ENCODE results near the gene BCAN.

DNA sequence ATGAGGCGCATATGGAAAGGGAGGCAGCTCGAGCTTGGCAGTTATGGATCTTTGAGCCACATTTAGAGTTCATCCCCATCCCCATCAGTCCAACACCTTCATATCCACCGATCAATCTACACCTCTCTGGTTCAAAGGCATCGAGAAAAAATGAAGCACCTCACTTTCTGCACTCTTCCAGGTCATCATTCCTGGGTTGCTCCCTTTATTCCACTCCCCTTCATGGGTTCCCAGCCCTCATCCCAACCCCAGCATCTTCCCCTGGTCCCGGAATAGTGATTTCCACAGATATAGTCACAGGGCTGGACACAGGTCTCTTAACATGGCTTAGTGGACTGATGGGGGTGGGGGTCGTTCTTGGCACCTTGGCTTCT, 22.3 kb upstream of the BCAN start:
- TF ChIP-seq POLR2AphosphoS5 (IDR thresholded peaks at IDR 0.05; ENCODE audit: low read depth, low read length) (no peak), TAF1 (IDR thresholded peaks at IDR 0.05; ENCODE audit: borderline replicate concordance, insufficient read depth, low read length) (no peak), FOXP2 (optimal IDR thresholded peaks at IDR 0.05; ENCODE audit: borderline replicate concordance, extremely low read depth, extremely low read length, insufficient read depth) (no peak)
- TF ChIP-seq, protein P1, sequence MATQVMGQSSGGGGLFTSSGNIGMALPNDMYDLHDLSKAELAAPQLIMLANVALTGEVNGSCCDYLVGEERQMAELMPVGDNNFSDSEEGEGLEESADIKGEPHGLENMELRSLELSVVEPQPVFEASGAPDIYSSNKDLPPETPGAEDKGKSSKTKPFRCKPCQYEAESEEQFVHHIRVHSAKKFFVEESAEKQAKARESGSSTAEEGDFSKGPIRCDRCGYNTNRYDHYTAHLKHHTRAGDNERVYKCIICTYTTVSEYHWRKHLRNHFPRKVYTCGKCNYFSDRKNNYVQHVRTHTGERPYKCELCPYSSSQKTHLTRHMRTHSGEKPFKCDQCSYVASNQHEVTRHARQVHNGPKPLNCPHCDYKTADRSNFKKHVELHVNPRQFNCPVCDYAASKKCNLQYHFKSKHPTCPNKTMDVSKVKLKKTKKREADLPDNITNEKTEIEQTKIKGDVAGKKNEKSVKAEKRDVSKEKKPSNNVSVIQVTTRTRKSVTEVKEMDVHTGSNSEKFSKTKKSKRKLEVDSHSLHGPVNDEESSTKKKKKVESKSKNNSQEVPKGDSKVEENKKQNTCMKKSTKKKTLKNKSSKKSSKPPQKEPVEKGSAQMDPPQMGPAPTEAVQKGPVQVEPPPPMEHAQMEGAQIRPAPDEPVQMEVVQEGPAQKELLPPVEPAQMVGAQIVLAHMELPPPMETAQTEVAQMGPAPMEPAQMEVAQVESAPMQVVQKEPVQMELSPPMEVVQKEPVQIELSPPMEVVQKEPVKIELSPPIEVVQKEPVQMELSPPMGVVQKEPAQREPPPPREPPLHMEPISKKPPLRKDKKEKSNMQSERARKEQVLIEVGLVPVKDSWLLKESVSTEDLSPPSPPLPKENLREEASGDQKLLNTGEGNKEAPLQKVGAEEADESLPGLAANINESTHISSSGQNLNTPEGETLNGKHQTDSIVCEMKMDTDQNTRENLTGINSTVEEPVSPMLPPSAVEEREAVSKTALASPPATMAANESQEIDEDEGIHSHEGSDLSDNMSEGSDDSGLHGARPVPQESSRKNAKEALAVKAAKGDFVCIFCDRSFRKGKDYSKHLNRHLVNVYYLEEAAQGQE (IDR thresholded peaks at IDR 0.05; ENCODE audit: insufficient read depth in 1 of 2, low read depth in 2 of 2, low read length in 2 of 2), result no peak
